Activated naive CD8-positive, alpha-beta T cell treated with anti-CD3 and anti-CD28 coated beads, Interleukin-2, amount 10 ng/mL, durations not matched to agents 7 days and 5 days (primary cell): ENCODE results near the gene SNX11. TPM values are rescaled to one million over a fixed set of nuclear protein-coding genes. Genes with fewer than 3 reads are reported as not detected.

Experiments used
- ATAC-seq: fragments of 150-1000 bp; cut with Tn5 transposase; one replicate; pipeline ENCODE4 v1.10.0; 2021; ENCODE audit warnings: low read depth, moderate library complexity
- POLR2A ChIA-PET: fragments of 350-600 bp; sonication (Branson Sonifier 250); formaldehyde crosslinking; loops from one replicate; lab custom pipeline; 2021; ENCODE audit warnings: antibody characterized with exemption; lab: Charles Lee
- DNase-seq: peaks from one replicate; pipeline ENCODE4 v3.0.0; 2021
- H3K27ac Mint-ChIP-seq: one replicate; pipeline ENCODE4 v1.8.0; 2022; ENCODE audit warnings: mild to moderate bottlenecking, mixed read lengths
- H3K27me3 Mint-ChIP-seq: one replicate; pipeline ENCODE4 v1.8.0; 2022; ENCODE audit warnings: mild to moderate bottlenecking, moderate library complexity, mixed read lengths
- H3K36me3 Mint-ChIP-seq: one replicate; pipeline ENCODE4 v1.8.0; 2021; ENCODE audit warnings: mild to moderate bottlenecking, mixed read lengths
- H3K4me1 Mint-ChIP-seq: one replicate; pipeline ENCODE4 v1.8.0; 2021; ENCODE audit warnings: mixed read lengths
- H3K4me3 Mint-ChIP-seq: one replicate; pipeline ENCODE4 v1.8.0; 2022; ENCODE audit warnings: mild to moderate bottlenecking, moderate library complexity, mixed read lengths
- H3K9me3 Mint-ChIP-seq: one replicate; pipeline ENCODE4 v1.8.0; 2021; ENCODE audit warnings: mixed read lengths
- total RNA-seq, 2 experiments: library from RNA; stranded (reverse); gene quantifications; one replicate each; pipeline ENCODE4 v1.2.3, GENCODE V29; 2021

SNX11 gene
- total RNA-seq, 2 experiments from 2014 or later: 31.3 to 36.8 TPM

GRCh38 chr17:48126532-48126850 lies 18.9 kb downstream of the SNX11 start:
- H3K4me3 Mint-ChIP-seq: no peak overlapping the region
- POLR2A ChIA-PET: no interaction called here
- H3K27ac Mint-ChIP-seq: no peak overlapping the region
- H3K36me3 Mint-ChIP-seq: peaks cover 6% of the 10 kb centered on the region
- no peaks in the 10 kb centered on the region for H3K27me3 Mint-ChIP-seq
- DNase-seq (no peak), ATAC-seq (no peak)
- no peaks in the 10 kb centered on the region for H3K4me1 Mint-ChIP-seq
- no peaks in the 10 kb centered on the region for H3K9me3 Mint-ChIP-seq

DNA sequence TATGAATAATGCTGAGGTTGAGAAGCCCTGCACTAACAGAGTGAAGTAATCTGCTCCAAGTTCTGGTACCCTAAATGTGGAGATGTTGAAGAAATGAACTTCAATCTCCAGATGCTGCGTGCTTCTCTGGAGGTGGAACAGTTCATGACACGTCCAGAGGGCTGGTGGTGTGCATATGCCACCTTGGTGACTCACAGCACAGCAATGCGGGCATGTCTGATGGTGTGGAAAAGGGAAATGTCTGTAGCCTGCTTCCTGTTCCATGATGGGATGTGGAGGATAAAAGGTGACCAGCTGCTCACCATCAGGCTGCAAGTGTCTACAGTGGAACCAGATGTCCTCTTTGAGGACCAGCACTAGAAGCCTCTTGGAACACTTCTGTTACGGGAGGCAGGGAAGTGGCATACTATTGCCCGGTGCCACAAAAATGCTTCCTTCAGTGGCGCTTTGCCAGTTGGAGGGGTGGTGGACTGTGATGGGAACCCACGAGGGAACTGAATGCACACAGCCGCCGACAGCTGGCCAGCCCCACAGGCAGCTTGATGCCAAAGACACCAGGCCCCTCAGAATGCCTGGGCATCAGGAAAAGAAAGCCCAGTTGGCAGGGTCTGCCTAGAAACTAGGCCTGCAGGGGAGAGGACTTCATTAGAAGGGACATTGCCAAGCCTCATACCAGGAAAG lies 19.9 kb downstream of the SNX11 start:
- no peaks in the 10 kb centered on the region for H3K4me1 Mint-ChIP-seq
- POLR2A ChIA-PET: no interaction called here
- H3K27me3 Mint-ChIP-seq: no peaks in the 10 kb centered on the region
- H3K9me3 Mint-ChIP-seq: no peaks in the 10 kb centered on the region
- H3K27ac Mint-ChIP-seq: no peak overlapping the region
- no peak for ATAC-seq
- no peak for DNase-seq
- peaks cover 6% of the 10 kb centered on the region for H3K36me3 Mint-ChIP-seq
- H3K4me3 Mint-ChIP-seq: no peak overlapping the region

DNA sequence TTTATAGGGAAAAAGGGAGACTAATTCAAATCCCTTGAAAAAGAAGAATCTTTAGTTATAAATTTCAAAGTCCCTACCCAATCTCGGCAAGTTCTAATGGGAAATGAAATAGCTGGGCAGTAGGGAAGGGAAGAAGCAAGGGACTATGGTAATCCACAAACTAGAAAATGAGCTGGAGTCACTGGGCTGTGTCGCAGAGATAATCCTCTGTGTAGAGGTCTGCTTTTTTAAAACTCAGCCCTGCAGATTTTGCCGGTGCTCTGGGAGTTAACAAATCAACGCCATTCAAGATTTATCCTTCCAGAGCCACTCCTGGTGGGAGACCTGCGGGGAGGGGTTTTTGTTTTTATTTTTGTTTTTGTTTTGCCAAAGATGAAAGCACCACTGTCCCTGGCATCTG lies 20.8 kb downstream of the SNX11 start:
- Mint-ChIP-seq H3K36me3 (peaks cover 3% of the 10 kb centered on the region), H3K27me3 (no peaks in the 10 kb centered on the region), H3K9me3 (no peaks in the 10 kb centered on the region), H3K4me1 (no peaks in the 10 kb centered on the region), H3K4me3 (no peak overlapping the region), H3K27ac (no peak overlapping the region)
- POLR2A ChIA-PET: interaction anchor here (0.7 kb wide), 1 partner anchor 222 kb away, joined by 3 read pairs; no protein-coding TSS in a partner anchor
- ATAC-seq (no peak), DNase-seq (no peak)

- Mint-ChIP-seq H3K27ac (no peak overlapping the region), H3K4me3 (no peak overlapping the region), H3K36me3 (no peaks in the 10 kb centered on the region), H3K27me3 (no peaks in the 10 kb centered on the region), H3K4me1 (no peaks in the 10 kb centered on the region), H3K9me3 (no peaks in the 10 kb centered on the region)
- POLR2A ChIA-PET: no interaction called here
- ATAC-seq (no peak), DNase-seq (no peak)
Observed at GRCh38 chr17:48129981-48130380, 22.4 kb downstream of the SNX11 start.

DNA sequence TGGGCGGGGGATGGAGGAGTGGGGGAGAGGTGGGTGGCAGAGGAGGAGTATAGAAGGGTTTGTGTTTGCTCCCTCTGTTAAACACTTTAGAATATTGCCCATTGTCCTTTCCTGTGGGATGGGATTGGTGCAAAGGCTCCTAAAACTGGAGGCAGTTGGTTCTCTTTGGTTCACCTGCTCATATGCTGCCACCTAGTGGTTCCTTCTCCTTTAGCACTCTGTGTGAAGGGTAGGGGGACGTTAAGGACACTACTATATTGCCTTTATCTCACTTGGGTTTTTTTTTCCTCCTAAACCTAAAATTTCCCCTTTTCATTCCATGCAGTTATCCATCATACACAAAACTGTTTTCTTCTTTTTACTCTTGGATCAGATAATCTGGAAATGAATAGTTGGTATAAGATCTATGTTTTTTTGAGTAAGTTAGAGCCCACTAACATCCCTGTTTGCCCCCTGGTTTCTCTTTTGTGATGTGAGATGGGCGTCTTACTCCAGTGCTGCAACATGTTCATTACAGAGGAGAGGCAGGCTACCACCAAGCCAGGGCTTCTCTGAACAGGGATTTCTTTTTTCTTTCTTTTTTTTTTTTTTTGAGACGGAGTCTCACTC lies 23.8 kb downstream of the SNX11 start:
- H3K36me3 Mint-ChIP-seq: peaks cover 1% of the 10 kb centered on the region
- no peaks in the 10 kb centered on the region for H3K9me3 Mint-ChIP-seq
- no peak overlapping the region for H3K4me3 Mint-ChIP-seq
- H3K27me3 Mint-ChIP-seq: no peaks in the 10 kb centered on the region
- H3K4me1 Mint-ChIP-seq: no peaks in the 10 kb centered on the region
- peak overlapping the region; percentile 7 for H3K27ac Mint-ChIP-seq
- POLR2A ChIA-PET: interaction anchor here (0.6 to 1.5 kb wide), 5 partner anchors 12 to 59 kb away, joined by 3 to 7 read pairs (median 5); partner anchors contain the start of gene SNX11
- ATAC-seq (peak; percentile 65), DNase-seq (no peak)

- no peaks in the 10 kb centered on the region for H3K9me3 Mint-ChIP-seq
- H3K36me3 Mint-ChIP-seq: peaks cover 2% of the 10 kb centered on the region
- DNase-seq (no peak), ATAC-seq (no peak)
- no peak overlapping the region for H3K4me3 Mint-ChIP-seq
- H3K27me3 Mint-ChIP-seq: no peaks in the 10 kb centered on the region
- POLR2A ChIA-PET: interaction anchor here (0.7 to 1.6 kb wide), 2 partner anchors 9 to 11 kb away, joined by 3 to 4 read pairs; no protein-coding TSS in a partner anchor
- no peak overlapping the region for H3K27ac Mint-ChIP-seq
- no peaks in the 10 kb centered on the region for H3K4me1 Mint-ChIP-seq
Observed at GRCh38 chr17:48132385-48132784, 24.8 kb downstream of the SNX11 start.

DNA sequence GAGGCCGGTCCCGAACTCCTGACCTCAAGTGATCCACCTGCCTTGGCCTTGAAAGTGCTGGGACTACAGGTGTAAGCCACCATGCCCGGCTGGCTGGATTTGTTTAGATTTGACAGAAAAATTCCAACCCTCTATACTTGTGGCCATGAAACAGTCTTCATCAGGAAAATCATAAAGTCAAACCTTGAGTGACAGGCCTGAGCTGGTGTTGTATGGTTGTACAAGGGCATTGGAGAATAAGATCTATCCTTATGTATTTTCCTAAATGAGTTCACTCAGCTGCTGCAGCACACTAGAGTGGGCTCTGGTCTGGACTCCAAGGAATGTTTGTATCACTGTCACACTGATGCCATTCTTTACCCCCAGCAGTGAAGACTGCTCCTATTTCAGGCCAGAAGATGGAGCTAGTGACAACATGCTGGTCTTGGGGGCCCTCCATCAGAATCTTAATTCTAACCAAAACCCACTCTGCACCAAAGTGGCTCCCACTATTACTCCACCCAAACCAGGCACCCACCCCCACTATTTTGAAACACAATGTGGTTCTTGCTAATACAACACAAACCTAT lies 27.4 kb downstream of the SNX11 start:
- H3K4me3 Mint-ChIP-seq: no peak overlapping the region
- H3K27ac Mint-ChIP-seq: no peak overlapping the region
- POLR2A ChIA-PET: interaction anchor here (0.6 kb wide), 1 partner anchor 8 kb away, joined by 4 read pairs; no protein-coding TSS in a partner anchor
- ATAC-seq (peak; percentile 35), DNase-seq (no peak)
- no peaks in the 10 kb centered on the region for H3K27me3 Mint-ChIP-seq
- H3K4me1 Mint-ChIP-seq: peaks cover 5% of the 10 kb centered on the region
- H3K36me3 Mint-ChIP-seq: peaks cover 5% of the 10 kb centered on the region
- H3K9me3 Mint-ChIP-seq: no peaks in the 10 kb centered on the region

DNA sequence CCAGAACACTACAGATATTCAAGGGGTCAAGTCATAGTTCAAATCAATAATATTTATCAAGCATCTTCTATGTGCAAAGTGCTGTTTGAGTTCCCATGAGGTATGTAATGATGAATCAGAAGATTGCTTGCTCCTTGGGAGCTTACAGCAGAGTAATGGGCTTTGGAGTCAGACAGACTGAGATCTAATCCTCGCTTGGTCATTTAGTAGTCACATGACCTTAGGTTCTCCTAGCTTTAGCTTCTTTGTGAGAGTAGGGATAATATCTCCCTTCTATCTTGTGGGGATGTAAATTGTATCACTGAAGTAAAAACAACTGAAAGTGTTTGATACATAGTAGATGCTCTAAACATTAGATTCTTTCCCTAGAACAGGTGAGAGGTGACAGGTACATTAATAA lies 30.1 kb downstream of the SNX11 start:
- Mint-ChIP-seq H3K27me3 (no peaks in the 10 kb centered on the region), H3K36me3 (peaks cover 15% of the 10 kb centered on the region), H3K4me1 (peaks cover 15% of the 10 kb centered on the region), H3K4me3 (no peak overlapping the region), H3K27ac (peak overlapping the region; percentile 68), H3K9me3 (no peaks in the 10 kb centered on the region)
- ATAC-seq: no peak
- no peak for DNase-seq
- POLR2A ChIA-PET: interaction anchor here (0.6 kb wide), 1 partner anchor 649 kb away, joined by 4 read pairs; no protein-coding TSS in a partner anchor

DNA sequence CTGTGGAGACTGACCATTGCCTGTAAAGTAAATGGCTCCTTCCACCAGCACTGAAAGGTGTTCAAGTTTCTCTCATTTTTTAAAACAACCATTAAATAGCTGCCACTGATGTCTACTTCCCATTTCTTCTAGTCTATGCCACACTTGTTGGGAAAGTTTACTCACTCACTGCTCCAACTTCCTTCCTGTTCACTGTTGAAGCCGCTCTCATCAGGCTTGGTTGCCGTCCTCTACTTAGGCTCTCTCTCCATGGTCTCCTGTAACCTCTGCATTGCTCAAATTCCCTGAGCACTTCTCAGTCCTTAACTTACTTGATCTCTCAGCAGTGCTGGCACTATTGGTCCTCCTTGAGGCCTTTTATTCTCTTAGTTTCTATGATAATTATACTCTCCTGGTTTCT lies 32.4 kb downstream of the SNX11 start:
- no peak for DNase-seq
- Mint-ChIP-seq H3K36me3 (peaks cover 17% of the 10 kb centered on the region), H3K9me3 (no peaks in the 10 kb centered on the region), H3K27ac (peak overlapping the region; percentile 62), H3K4me1 (peaks cover 15% of the 10 kb centered on the region), H3K4me3 (no peak overlapping the region), H3K27me3 (no peaks in the 10 kb centered on the region)
- no peak for ATAC-seq
- POLR2A ChIA-PET: interaction anchor here (0.7 kb wide), 1 partner anchor 17 kb away, joined by 3 read pairs; no protein-coding TSS in a partner anchor

GRCh38 chr17:48143629-48144028 lies 36.1 kb downstream of the SNX11 start:
- ATAC-seq: no peak

GRCh38 chr17:48144231-48144630 lies 36.7 kb downstream of the SNX11 start:
- POLR2A ChIA-PET: no interaction called here
- Mint-ChIP-seq H3K27me3 (no peaks in the 10 kb centered on the region), H3K36me3 (peaks cover 26% of the 10 kb centered on the region), H3K27ac (no peak overlapping the region), H3K4me1 (peaks cover 12% of the 10 kb centered on the region), H3K4me3 (no peak overlapping the region), H3K9me3 (no peaks in the 10 kb centered on the region)
- ATAC-seq: no peak
- no peak for DNase-seq

More at GRCh38 chr17:48143629-48144028, 36.1 kb downstream of the SNX11 start:
- H3K36me3 Mint-ChIP-seq: peaks cover 24% of the 10 kb centered on the region
- no peak overlapping the region for H3K27ac Mint-ChIP-seq
- H3K4me3 Mint-ChIP-seq: no peak overlapping the region
- no peak for DNase-seq
- POLR2A ChIA-PET: interaction anchor here (0.5 kb wide), 1 partner anchor 128 kb away, joined by 3 read pairs; no protein-coding TSS in a partner anchor
- peaks cover 12% of the 10 kb centered on the region for H3K4me1 Mint-ChIP-seq
- H3K27me3 Mint-ChIP-seq: no peaks in the 10 kb centered on the region
- H3K9me3 Mint-ChIP-seq: no peaks in the 10 kb centered on the region

- Mint-ChIP-seq H3K36me3 (peaks cover 23% of the 10 kb centered on the region), H3K4me3 (no peak overlapping the region), H3K27me3 (no peaks in the 10 kb centered on the region), H3K4me1 (peaks cover 9% of the 10 kb centered on the region), H3K9me3 (no peaks in the 10 kb centered on the region), H3K27ac (no peak overlapping the region)
- POLR2A ChIA-PET: no interaction called here
- ATAC-seq: no peak
- DNase-seq: no peak
Observed at GRCh38 chr17:48144976-48145798, 37.6 kb downstream of the SNX11 start.
